Dedifferentiated amniotic fluid mesenchymal stem cell (primary cell): ENCODE results near the gene ATP2A1.
A peak's percentile ranks its signal among the peaks of the same experiment; 100 is the strongest.
"Not testable (repeated sequence)": the region's sequence is repeated elsewhere in the genome, so short reads cannot be mapped to it uniquely, and the experiment has no call there.

ENCODE experiments used
- DNase-seq: peaks from one replicate; pipeline ENCODE4 v3.0.0-alpha.2; 2016; ENCODE audit errors: extremely low spot score

Gene ATP2A1

DNA sequence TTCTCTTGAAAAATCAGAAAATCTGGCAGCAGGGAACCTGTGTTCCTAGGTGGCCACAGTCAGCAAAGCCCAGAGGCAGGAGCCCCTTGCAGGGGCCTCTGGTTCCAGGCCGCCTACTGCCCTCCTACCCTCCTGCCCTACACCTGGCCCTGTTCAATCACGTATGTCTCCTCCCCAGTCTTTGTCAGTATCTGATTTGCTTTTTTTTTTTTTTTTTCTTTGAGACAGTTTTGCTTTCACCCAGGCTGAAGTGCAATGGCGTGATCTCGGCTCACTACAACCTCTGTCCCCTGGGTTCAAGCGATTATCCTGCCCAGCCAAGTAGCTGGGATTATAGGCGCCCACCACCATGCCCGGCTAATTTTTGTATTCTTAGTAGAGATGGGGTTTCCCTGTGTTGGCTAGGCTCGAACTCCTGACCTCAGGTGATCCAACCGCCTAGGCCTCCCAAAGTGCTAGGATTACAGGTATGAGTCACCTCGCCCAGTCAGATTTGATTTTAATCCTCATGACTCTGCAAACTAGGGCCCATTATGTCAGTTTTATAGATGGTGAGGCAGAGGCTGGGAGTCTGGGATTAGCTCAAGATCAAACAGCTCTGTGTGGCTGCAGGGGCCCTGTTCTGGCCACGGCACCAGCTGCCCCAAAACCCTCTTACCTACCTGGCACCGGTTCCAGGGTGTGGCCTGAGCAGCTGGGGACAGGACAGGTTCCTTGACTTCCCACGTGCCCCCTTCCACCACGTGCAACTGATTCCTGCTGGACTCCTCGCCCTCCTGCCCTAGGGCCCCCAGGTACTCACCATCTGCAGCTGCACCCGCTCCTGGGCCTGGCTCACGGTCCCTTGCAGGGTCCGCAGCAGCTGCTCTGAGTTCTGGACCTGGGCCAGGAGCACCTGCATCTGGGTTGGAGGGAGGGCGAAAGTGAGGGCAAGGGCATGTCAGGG, 32.1 kb downstream of the ATP2A1 start:
- no peak for DNase-seq

DNA sequence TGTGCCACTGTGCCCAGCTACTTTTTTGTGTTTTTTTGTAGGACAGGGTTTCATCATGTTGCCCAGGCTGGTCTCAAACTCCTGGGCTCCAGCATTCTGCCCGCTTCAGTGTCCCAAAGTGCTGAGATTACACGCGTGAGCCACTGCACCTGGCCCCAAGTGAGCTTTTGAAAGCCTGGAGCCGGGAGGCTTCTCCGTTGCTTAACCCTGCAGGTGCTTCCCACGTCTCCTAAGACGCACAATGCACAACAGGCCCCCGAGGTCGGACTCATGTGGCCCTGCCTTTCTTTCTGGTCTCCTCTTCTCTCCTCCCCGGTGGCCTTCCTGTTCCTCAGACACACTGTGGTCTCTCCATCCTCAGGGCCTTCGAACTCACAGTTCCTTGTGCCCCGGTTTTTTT, 34.3 kb downstream of the ATP2A1 start:
- DNase-seq: no peak

DNA sequence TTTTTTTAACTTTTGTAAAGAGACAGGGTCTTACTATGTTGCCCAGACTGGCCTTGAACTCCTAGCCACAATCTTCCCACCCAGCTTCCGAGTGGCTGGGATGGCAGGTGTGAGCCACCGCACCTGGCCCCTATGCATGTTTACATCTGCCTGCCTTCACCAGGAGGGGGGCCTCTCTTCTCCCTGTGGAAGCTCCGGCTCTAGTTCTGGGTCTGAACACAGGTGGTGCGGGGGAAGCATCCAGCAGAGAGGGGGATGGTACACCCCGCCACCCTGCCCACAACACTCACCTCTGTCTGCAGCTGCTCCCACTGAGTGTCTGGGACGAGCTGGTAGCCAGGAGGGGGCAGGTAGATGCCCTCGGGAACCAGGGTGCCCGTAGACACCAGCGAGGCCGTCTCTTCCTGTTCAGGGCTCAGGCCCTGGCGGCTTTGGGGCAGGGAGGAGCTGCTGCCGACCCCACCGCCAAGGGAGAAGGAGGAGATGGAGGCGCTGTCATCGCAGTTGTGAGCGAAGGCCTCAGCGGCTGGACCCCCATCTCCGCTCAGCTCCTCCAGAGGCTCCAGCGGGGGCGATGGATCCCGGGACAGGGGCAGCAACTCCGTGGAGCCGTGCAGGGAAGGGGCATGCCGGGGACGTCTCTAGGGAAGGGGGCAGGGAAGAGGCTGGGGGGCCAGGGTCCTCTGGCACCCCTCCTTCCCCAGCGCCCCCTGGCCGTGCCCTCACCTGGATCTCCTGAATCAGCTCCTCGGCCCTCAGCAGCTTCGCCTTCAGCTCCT, 35.8 kb downstream of the ATP2A1 start:
- DNase-seq: no peak

DNA sequence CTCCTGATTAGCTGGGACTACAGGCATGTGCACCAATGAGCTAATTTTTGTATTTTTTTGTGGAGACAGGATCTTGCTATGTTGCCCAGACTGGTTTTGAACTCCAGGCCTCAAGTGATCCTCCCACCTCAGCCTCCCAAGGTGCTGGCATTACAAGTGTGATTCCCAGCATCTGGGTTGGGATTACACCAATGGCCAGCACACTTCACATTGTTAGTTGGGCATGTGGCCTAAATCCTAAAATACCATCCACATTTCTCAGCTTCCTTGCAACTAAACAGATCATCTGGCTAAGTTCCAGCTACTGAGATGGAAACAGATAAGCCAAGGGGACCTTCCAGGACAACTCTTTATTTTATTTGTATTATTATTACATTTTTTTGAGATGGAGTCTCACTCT, 36.9 kb downstream of the ATP2A1 start:
- DNase-seq: no peak

DNA sequence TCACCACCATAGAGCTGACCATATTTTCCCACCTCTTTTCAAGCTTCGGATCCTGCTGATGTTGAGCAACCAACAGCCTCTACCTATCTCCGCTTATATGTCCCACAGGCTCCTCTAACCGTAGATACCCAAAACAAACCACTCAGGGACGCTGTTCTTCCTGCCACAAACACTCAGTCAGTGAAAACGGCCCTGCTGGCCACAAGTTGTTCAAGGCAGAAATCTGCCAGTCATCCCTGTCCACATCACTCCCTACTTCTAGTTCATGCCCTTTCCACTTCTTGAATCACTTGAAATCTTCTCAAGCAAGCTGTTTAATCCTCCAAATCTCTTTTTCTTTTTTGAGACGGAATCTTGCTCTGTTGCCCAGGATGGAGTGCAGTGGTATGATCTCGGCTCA, 38.8 kb downstream of the ATP2A1 start:
- no peak for DNase-seq

DNA sequence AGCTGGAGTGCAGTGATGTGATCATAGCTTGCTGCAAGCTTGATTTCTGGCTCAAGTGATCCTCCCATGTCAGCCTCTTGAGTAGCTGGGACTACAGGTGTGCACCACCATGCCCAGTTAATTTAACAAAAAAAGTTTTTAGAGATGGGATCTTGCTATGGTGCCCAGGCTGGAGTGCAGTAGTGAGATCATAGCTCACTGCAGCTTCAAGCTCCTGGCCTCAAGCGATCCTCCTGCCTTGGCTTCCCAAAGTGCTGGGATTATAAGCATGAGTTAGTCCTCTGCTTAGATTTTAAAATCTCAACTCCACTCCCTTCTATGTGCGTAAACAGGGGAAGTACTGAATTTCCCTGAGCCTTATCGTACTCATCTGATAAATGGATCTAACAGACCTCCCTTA, 40.4 kb downstream of the ATP2A1 start:
- DNase-seq: no peak

DNA sequence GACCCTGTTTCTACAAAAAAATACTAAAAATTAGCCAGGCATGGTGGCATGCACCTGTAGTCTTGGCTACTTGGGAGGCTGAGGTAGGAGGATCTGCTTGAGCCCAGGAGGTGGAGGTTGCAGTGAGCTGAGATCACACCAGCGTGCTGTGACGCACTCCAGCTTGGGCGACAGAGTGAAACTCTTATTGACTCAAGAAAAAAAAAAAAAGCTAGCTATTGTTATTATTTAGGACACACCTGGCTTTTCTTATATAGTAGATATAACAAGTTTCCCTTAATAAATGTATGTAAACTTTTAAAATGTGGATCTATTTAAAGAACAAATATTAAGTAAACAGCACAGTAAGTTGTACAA, 44.9 kb downstream of the ATP2A1 start:
- DNase-seq: no peak

DNA sequence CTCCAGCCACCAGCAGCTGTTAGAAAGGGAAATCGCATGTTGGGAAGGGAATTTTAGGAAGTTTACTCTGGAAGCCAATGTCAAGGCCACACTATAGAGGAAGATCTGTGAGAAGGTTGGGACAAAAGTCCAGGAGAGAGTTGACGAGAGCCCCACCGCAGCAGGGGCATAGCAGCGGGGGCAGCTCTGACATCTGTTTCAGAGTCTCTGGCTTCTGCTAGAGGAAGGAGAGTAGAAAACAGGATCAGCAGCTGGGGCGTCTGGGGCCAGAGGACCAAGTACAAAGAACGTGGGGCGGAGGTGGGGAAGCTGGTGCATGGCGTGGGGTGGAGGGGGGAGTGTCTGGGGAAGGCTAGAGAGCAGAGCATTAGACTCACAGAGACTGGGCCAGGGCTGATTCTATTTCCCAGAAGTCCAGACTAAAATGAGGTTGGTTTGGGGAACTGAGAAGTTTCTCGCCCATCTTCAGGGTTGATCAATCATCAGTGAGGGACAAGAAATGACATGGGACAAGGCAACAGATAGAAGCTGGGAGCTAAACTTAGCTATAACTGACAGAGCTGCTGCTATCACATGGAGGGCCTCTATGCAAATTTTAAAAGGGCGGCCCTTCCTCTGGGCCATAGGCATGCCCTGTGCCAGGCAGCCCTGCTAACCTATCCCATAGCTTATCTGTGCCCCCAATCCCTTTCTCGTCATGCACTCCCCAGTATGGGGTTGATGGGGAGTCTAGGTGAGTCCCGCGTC, 45.5 kb downstream of the ATP2A1 start:
- DNase-seq: no peak

DNA sequence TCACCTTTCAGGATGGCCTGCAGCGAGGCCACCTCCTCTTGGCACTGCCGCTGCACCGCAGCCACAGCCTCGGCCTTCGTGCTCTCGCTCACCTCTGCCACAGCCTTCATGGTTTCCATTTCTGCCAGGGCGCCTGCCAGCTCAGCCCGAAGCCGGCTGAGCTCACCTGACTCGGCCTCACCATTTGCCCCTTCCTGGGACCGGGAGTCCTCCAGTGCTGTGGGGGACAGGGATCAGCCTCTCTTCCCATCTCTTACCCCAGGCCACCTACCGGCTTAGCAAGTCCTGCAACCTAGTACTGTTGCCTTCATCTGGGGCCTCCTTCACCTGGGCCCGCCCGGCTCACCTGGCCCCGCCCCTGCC, 46.1 kb downstream of the ATP2A1 start:
- DNase-seq: no peak

DNA sequence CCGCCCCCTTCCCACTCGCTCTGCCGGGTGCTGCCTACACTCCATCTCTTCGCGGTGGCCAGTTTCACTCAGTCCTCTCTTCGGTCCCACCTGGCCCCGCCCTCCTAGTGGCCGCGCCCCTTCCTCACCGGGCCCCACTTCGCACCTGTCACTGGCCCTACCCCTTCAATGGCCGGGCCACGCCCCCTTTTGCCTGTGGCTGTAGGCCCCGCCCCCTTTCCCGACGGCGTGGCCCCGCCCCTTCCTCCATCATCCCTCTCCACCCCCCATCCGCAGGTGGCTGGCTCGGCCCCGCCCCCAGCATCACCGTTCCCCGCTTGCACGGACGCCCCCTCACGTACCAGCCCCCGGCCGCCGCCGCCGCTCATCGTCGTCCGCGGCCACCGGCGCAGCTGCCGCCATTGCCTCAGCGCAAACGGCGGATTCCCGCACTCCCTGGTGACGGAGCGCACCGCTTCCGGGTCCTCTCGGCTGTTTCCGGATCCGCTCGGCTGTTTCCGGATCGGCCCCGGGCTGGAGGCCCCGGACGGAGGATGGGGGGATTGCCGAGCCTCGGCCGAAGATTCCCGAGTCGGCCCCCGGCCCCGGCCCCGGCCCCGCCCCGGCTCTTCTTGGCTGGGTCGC, 46.6 kb downstream of the ATP2A1 start, which contains the start of gene RABEP2:
Gene RABEP2 (minus strand): TSS at position 477 of the 624 bp plus-strand sequence. CDS start 75 bp downstream, at position 402.
- DNase-seq: peak; percentile 86

DNA sequence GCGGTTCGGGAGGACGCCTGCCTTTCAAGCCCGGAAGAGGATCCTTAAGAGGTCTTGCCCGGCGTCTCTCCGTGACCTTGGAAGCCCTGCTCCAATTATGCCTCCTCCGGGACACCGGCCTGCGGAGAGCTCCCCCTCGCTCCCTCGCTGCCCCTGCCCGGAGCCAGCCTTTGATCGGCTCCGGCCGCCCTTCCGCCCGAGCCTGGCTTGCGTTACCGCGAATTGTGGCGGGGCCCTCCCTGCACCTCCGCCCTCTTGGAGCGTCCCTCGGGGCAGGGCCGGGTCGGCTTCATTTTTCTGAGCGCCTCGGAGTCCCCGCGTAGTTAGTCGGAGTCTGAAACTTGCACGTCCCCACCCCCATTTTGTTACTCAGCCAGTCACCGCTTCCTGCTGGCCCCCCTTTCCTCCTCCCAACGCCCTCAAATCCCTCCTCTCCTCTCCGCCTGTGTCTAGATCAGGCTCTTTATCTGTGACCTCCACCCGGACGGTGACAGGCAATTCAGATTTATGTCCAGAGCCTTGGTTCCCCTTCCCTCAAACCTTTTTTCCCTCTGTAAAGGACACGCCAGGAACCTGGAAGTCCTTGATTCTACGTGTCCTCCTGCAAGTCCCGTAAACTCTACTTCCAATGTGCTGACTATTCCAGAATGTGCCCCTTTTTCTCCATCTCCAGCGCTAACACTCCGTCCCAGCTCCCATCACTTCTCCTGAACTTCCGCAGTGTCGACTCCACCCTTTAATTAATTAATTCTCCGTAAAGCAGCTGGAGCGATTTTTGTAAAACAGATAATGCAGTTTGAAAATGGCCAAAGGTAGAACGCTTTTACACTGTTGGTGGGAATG, 47.3 kb downstream of the ATP2A1 start:
- peak; percentile 66 for DNase-seq

DNA sequence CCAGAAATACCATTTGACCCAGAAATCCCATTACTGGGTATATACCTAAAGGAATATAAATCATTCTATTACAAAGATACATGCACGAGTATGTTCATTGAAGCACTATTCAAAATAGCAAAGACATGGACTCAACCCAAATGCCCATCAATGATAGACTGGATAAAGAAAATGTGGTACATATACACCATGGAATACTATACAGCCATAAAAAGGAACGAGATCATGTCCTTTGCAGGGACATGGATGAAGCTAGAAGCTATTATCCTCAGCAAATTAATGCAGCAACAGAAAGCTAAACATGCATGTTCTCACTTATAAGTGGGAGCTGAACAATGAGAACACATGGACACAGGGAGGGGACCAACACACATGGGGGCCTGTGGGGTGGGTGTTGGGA, 48.0 kb downstream of the ATP2A1 start:
- DNase-seq: not testable (repeated sequence)

DNA sequence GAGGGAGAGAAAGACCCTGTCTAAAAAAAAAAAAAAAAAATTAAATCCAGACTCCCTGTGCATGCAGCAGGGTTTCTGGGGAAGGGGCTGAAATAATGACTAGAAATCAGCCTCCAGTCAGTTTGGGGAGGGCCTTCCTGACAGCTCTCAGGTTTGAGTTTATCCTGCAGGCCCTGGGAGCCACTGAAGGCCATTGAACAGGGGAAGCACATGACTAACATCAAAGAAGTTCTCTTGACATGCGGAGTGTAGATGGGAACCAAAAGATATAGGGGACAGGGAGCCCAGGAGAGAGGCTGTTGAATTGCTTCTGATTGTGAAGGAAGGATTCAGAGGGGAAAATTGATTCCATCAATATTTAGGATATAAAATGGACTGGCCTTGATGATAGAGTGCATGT, 49.5 kb downstream of the ATP2A1 start:
- DNase-seq: no peak

DNA sequence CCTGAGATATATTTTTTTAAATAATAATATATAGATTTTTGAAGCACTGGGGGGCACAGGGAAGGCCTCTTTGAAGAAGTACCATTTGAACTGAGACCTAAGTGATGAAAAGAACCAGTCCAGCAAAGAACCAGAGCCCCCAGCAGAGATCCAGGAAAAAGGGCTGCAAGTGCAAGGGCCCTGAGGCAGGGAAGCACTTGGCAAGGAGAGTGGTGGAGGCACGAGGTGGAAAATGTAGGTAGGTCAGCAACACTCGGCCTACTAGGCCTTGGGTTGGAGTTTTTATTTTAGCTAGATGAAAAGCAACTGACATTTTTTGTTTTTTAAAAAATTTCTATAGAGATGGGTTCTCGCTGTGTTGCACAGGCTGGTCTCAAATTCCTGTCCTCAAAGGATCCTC, 51.9 kb downstream of the ATP2A1 start:
- DNase-seq: no peak

DNA sequence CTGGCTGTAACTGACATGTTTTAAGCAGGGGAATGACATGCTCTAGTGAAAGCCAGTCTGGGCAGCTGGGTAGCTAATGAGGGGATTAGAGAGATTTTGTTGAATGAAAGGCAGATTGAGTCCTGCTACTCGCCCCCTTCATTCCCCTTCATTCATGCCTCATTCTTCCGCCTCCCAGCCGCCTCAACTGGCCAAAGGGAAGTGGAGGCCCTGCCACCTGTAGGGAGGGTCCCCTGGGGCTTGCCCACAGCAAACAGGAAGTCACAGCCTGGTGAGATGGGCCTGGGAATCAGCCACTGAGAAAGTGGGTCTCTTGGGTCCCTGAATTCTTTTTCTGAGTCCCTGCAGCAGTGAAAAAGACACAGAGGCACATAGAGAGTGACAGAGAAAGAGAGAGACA, 52.4 kb downstream of the ATP2A1 start:
- no peak for DNase-seq

DNA sequence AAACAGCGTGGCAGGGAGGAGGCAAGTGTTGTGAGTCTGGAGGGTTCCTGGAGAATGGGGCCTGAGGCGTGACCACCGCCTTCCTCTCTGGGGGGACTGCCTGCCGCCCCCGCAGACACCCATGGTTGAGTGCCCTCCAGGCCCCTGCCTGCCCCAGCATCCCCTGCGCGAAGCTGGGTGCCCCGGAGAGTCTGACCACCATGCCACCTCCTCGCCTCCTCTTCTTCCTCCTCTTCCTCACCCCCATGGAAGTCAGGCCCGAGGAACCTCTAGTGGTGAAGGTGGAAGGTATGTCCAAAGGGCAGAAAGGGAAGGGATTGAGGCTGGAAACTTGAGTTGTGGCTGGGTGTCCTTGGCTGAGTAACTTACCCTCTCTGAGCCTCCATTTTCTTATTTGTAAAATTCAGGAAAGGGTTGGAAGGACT, 53.5 kb downstream of the ATP2A1 start, which contains the start of gene CD19:
Gene CD19 (plus strand): TSS at position 171 of the 425 bp plus-strand sequence. CDS start 30 bp downstream, at position 201.
- DNase-seq: no peak

DNA sequence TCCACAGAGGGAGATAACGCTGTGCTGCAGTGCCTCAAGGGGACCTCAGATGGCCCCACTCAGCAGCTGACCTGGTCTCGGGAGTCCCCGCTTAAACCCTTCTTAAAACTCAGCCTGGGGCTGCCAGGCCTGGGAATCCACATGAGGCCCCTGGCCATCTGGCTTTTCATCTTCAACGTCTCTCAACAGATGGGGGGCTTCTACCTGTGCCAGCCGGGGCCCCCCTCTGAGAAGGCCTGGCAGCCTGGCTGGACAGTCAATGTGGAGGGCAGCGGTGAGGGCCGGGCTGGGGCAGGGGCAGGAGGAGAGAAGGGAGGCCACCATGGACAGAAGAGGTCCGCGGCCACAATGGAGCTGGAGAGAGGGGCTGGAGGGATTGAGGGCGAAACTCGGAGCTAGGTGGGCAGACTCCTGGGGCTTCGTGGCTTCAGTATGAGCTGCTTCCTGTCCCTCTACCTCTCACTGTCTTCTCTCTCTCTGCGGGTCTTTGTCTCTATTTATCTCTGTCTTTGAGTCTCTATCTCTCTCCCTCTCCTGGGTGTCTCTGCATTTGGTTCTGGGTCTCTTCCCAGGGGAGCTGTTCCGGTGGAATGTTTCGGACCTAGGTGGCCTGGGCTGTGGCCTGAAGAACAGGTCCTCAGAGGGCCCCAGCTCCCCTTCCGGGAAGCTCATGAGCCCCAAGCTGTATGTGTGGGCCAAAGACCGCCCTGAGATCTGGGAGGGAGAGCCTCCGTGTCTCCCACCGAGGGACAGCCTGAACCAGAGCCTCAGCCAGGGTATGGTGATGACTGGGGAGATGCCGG, 54.3 kb downstream of the ATP2A1 start:
- no peak for DNase-seq

DNA sequence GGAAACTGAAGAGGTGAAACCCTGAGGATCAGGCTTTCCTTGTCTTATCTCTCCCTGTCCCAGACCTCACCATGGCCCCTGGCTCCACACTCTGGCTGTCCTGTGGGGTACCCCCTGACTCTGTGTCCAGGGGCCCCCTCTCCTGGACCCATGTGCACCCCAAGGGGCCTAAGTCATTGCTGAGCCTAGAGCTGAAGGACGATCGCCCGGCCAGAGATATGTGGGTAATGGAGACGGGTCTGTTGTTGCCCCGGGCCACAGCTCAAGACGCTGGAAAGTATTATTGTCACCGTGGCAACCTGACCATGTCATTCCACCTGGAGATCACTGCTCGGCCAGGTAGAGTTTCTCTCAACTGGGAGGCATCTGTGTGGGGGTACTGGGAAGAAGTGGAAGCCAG, 54.9 kb downstream of the ATP2A1 start:
- DNase-seq: no peak

DNA sequence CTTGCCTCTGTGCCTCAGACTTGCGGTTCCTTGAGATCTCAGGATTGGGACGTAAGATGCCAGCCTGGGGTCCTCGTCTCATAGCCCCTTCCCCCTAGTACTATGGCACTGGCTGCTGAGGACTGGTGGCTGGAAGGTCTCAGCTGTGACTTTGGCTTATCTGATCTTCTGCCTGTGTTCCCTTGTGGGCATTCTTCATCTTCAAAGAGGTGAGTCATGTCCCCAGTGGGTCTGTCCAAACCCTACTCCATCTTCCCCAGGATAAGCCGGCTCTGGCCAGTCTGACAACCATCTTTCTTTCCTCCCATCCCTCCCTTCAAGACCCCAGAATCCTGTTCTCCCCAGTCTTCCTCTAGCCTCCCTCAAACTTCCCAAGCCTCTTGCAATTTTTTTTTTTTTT, 57.1 kb downstream of the ATP2A1 start:
- DNase-seq: no peak
